HL-60 (cell line): ENCODE data around the gene SGMS1.

ENCODE experiments used
- DNase-seq, 2 experiments: peaks; one replicate each; pipeline ENCODE4 v3.0.0-alpha.2; 2010 to 2020; ENCODE audit warnings: low read depth in 1 of 2, low spot score in 1 of 2
- H3K27ac ChIP-seq: fragments of 250-450 bp; sonication (Bioruptor Pico); replicated peaks from 2 replicates; pipeline ENCODE4 v1.5.1; 2020; ENCODE audit warnings: mild to moderate bottlenecking, moderate library complexity
- H3K27me3 ChIP-seq: fragments of 250-450 bp; sonication (Bioruptor Pico); 2 replicates; pipeline ENCODE4 v1.5.1; 2021; ENCODE audit warnings: mild to moderate bottlenecking, moderate library complexity; ENCODE audit not compliant: insufficient read depth, poor library complexity, severe bottlenecking
- H3K4me3 ChIP-seq: replicated peaks from 2 replicates; pipeline ENCODE4 v1.5.1; 2011; ENCODE audit warnings: mild to moderate bottlenecking, control low read depth, low read length; ENCODE audit not compliant: insufficient read depth
- CTCF ChIP-seq: IDR thresholded peaks from one replicate; pipeline ENCODE4 v1.5.1; 2011; ENCODE audit warnings: low read length, control low read depth, inconsistent platforms; ENCODE audit not compliant: insufficient read depth
- GABPA ChIP-seq: IDR thresholded peaks from 2 replicates; pipeline ENCODE4 v1.6.1; 2012; ENCODE audit warnings: low read depth
- POLR2AphosphoS5 ChIP-seq: IDR thresholded peaks from 2 replicates; pipeline ENCODE4 v1.6.1; 2012; ENCODE audit warnings: low read depth
- SPI1 ChIP-seq: IDR thresholded peaks from 2 replicates; pipeline ENCODE4 v1.6.1; 2012; ENCODE audit warnings: low read depth, mild to moderate bottlenecking, borderline replicate concordance
- TF ChIP-seq, protein P1 (sequence below): IDR thresholded peaks from 2 replicates; pipeline ENCODE4 v1.6.1; 2012; ENCODE audit warnings: low read depth; ENCODE audit not compliant: insufficient replicate concordance

The SGMS1 gene

DNA sequence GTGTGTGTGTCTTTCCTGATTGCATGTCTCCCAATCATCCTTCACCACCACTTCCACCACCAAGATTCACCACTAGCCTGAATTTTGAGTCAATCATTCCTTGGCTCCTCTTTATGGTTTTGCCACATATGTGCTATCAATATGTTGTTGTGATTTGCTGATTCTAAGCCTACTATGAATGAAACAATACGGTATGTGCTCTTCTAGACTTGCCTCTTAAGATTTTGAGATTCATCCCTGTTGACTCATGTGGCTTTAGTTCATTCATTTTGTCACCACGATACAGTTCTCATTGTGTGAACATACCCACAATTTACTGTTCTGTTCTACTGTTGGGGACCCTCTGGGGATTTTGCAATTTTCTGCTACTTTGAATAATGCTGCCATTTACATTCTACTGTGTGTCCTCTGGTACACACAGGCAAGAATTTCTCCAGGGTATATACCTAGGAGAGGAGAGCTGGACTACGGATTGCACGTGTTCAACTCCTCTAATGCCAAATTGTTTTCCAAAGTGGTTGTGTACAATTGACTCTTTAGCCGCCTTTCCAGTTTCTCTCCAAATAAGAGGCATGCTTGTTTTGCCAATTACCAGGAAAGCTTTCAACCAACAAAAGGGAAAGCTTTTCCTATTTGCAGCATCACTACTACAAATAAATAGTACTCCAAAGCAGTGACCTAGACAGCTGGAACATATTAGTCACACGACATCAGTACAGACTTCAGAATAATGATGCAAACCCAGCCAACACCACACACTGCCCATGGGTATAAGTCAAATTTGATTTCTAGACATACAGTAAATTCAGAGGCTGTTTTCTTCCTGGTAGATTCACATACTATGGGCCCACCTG is 30.0 kb downstream of the SGMS1 start:
- no peak for DNase-seq
- no peak overlapping the region for H3K4me3 ChIP-seq
- TF ChIP-seq, protein P1, sequence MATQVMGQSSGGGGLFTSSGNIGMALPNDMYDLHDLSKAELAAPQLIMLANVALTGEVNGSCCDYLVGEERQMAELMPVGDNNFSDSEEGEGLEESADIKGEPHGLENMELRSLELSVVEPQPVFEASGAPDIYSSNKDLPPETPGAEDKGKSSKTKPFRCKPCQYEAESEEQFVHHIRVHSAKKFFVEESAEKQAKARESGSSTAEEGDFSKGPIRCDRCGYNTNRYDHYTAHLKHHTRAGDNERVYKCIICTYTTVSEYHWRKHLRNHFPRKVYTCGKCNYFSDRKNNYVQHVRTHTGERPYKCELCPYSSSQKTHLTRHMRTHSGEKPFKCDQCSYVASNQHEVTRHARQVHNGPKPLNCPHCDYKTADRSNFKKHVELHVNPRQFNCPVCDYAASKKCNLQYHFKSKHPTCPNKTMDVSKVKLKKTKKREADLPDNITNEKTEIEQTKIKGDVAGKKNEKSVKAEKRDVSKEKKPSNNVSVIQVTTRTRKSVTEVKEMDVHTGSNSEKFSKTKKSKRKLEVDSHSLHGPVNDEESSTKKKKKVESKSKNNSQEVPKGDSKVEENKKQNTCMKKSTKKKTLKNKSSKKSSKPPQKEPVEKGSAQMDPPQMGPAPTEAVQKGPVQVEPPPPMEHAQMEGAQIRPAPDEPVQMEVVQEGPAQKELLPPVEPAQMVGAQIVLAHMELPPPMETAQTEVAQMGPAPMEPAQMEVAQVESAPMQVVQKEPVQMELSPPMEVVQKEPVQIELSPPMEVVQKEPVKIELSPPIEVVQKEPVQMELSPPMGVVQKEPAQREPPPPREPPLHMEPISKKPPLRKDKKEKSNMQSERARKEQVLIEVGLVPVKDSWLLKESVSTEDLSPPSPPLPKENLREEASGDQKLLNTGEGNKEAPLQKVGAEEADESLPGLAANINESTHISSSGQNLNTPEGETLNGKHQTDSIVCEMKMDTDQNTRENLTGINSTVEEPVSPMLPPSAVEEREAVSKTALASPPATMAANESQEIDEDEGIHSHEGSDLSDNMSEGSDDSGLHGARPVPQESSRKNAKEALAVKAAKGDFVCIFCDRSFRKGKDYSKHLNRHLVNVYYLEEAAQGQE, result no peak
- TF ChIP-seq SPI1, result no peak
- no peak for TF ChIP-seq POLR2AphosphoS5
- TF ChIP-seq CTCF, result no peak
- TF ChIP-seq GABPA, result no peak
- H3K27ac ChIP-seq, result no peak overlapping the region
- no peaks in the 10 kb centered on the region for H3K27me3 ChIP-seq

DNA sequence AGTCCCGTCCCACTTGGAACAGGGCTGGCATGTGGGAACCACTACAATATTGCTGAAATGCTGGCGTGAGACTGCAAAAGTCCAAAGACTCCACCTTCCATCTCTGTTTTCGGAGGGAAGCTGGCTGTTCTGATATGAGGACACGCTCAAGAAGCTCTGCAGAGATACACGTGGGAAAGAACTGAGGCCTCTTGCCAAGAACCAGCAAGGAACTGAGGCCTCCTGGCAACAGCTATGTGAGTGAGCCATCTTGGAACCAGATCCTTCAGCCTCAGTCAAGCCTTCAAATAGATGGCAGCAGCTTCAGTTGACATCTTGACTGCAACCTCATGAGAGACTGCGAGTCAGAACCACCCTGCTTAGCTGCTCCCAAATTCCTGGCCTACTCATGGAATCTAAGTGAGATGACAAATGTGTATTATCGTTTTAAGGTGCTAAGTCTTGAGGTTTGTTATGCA is 30.8 kb downstream of the SGMS1 start:
- TF ChIP-seq CTCF (no peak), GABPA (no peak), SPI1 (no peak), POLR2AphosphoS5 (no peak)
- TF ChIP-seq, protein P1, result no peak
- no peak for DNase-seq
- no peak overlapping the region for H3K27ac ChIP-seq

DNA sequence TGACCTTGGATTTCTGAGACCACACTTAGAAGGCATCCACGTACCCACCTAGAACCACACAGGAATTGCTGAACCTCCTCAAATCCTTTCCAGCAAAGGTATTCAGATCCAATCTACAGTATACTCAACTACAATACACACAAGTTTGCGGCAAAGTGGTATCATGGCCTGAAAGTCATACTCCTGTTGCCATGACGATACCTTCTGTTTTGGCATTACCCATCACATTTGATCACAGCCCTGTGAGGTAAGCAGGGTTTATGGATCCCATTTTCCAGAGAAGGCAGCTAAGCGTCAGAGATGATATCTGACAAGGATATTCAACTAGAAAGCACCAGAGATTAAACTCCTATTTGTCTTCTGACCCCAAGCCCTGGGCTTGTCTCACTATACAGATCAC is 32.8 kb downstream of the SGMS1 start:
- DNase-seq, result no peak
- H3K4me3 ChIP-seq, result no peak overlapping the region
- H3K27me3 ChIP-seq, result no peaks in the 10 kb centered on the region
- TF ChIP-seq SPI1, result no peak
- no peak for TF ChIP-seq POLR2AphosphoS5
- no peak for TF ChIP-seq GABPA
- no peak for TF ChIP-seq CTCF
- TF ChIP-seq, protein P1, result no peak
- H3K27ac ChIP-seq, result no peak overlapping the region

More for the DNA sequence above, 30.8 kb downstream of the SGMS1 start:
- Histone ChIP-seq H3K4me3 (no peak overlapping the region), H3K27me3 (no peaks in the 10 kb centered on the region)
